Activated CD4-positive, CD25-positive, alpha-beta regulatory T cell treated with anti-CD3 and anti-CD28 coated beads, Interleukin-2, amount 50 U/mL, for 24 hours (primary cell): Measurements from ENCODE around the gene CST4.
A peak's percentile ranks its signal among the peaks of the same experiment; 100 is the strongest.
"Not testable (repeated sequence)": the region's sequence is repeated elsewhere in the genome, so short reads cannot be mapped to it uniquely, and the experiment has no call there.

ENCODE experiments used
- ATAC-seq, 2 donors: fragments of 150-1000 bp; cut with Tn5 transposase; one replicate each; pipeline ENCODE4 v1.10.0; 2021; ENCODE audit warnings: mild to moderate bottlenecking in 1 of 2, moderate library complexity in 1 of 2

CST4 gene

GRCh38 chr20:23686046-23686750 is 2.6 kb downstream of the CST4 start:
- ATAC-seq, result no peak

- not testable (repeated sequence) for ATAC-seq
Observed at GRCh38 chr20:23685529-23685896, 3.3 kb downstream of the CST4 start.

DNA sequence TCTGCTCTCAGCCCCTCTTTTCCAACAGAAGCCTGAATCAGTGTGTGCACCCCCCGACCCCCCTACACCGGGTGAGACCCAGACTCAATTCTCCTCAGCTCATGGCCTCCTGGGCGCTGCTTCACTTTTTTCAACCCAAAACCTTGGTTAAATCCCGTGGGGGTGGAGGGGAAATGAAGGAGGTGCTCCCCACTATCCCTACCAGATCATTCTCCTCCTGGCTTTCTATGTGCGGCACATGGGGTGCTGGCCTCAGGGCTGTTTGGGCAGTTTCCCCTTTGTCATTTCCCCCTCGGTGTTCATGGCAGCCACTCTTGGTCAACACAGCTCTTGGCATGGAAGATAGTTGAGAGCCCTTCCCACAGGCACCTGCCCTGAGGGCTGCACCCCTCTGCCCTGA is 4.6 kb downstream of the CST4 start:
- no peak for ATAC-seq

- ATAC-seq, result no peak
Observed at GRCh38 chr20:23683807-23684206, 5.0 kb downstream of the CST4 start.

GRCh38 chr20:23683281-23683680 is 5.6 kb downstream of the CST4 start:
- ATAC-seq, result no peak

DNA sequence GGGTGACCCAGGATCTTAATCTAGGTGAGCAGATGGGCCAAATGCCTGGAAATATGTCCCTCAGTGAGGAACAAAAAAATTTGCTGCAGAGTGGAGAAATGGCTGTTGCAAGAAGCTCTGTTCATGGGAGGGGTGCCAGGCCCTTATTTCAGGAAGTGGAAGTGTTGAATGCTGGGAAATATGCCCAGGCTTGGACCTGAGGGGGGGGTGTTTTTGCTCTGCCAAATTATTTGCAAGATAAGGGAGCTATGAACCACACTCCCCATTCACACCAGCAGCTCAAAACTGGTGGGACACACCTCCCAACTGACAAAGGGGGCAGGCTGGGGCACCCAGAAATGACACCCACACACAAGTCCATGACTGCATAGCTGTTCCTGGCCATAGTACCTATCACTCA is 8.7 kb downstream of the CST4 start:
- ATAC-seq, result no peak

GRCh38 chr20:23679133-23680092 is 9.4 kb downstream of the CST4 start:
- ATAC-seq, result no peak

DNA sequence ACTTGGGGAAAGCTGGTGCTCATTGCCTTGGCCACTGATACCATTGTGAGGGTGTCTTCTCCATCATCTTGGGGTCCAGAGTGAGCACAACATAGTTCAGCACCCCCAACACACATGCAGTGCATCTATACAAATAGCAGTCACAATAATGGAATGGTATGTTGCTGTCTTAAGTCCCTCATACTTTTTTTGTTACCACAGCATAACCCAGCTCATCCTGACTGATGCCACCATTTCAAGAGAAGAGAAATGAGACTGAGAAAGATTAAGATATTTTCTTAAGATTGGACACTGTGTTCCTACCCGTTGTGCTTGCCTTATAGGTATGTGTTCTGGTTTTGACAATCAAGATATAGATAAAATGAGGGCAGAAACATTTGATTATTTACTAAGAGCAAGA is 15.6 kb downstream of the CST4 start:
- ATAC-seq, result no peak

GRCh38 chr20:23672158-23672557 is 16.7 kb downstream of the CST4 start:
- no peak for ATAC-seq

DNA sequence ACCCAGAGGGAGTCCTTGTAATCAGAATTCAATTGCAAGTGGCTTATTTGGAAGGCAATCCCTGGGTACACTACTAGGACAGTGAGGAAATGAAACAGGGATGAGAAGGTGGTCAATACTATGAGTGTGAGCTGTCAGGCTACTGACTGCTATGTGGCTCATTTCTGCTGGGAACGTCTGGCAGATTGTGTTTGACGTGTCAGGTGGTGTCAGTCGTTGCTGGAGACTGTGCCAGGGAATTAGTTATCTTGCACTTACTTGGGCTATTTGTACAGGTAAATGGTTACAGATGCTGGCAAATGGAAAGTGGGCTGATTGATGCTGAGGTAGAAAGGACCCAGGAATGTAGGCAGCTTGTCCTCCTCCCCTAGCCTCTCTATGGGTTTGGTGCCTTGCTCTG is 17.4 kb downstream of the CST4 start:
- ATAC-seq, result no peak

GRCh38 chr20:23670361-23670760 is 18.5 kb downstream of the CST4 start:
- ATAC-seq, result no peak

- ATAC-seq, result no peak
Observed at GRCh38 chr20:23669866-23670265, 19.0 kb downstream of the CST4 start.

DNA sequence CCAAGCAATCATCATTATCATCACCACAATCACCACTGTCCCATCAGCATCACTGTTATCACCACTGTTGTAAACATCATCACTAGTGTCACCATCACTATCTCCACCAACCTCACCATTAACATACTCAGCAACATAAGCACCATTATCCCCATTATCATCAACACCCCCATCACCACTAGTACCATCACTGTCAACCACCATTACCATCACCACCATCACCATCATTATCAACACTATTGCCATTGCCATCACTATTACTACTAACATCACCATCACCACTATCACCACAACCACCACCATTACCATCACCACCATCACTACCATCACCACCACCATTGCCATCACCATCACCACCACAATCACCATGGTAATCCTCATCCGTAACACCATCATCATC is 19.5 kb downstream of the CST4 start:
- no peak for ATAC-seq

- ATAC-seq, result peak in 1 of 2 donors; percentile 33
Observed at GRCh38 chr20:23668477-23668951, 20.3 kb downstream of the CST4 start.

GRCh38 chr20:23667666-23668065 is 21.2 kb downstream of the CST4 start:
- no peak for ATAC-seq

DNA sequence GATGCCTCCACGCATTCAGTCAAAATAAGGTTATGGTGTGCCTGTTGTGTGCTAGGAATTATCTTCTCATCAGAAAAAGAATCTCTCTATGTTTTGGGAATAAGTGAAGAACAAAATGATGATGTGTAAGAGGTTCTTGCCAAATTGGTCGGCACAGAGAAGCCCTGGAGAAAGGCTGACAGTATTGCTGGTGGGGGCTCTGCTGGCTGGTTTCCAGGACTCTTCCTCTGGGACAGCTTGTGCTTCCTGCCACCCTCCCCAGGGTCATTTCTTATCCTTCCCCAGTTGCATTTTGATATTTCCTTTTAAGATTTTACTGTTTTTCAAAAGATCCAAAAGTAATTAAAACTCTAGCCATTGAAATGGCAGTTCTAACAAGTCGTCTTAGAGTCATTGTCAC is 22.1 kb downstream of the CST4 start:
- ATAC-seq, result no peak

DNA sequence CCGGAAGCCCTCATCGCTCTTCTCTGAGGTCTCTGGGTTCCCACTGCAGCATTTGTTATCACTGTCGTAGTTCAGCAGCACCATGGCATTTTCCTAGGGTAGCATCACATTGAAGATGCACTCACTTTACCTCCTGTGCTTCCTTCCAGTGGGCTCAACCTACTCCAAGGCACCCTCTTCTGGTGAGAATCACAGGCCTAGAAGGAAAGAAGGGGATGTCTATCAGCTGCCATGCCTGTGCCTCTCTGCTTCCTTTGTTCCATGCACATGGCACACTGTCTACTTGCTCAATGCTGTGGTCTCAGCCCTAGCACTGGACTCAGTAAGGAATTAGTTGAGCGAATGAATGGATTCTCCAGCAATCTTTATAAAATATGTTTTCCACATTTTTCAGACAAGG is 22.6 kb downstream of the CST4 start:
- ATAC-seq, result no peak

GRCh38 chr20:23664954-23665353 is 23.9 kb downstream of the CST4 start:
- ATAC-seq, result no peak

DNA sequence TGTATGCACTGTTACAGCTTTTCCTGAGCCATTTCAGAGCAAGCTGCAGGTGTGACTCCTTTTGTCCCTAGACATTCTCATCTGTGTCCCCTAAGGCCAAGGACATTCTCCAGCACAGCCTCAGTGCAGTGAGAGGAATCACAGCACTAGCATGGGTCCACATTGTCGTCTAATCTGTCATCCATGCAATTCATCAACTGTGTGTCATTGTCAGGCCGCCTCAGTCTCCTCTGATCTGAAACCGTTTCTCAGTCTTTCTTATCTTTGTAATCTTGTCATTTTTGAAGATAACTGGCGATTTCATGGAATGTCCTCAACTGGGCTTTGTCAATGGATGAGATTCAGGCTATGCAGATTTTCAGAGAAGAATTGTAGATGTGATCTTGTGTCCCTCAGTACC is 24.8 kb downstream of the CST4 start:
- not testable (repeated sequence) for ATAC-seq

GRCh38 chr20:23663180-23663579 is 25.7 kb downstream of the CST4 start:
- ATAC-seq, result no peak

- ATAC-seq, result no peak
Observed at GRCh38 chr20:23662276-23662870, 26.5 kb downstream of the CST4 start.

DNA sequence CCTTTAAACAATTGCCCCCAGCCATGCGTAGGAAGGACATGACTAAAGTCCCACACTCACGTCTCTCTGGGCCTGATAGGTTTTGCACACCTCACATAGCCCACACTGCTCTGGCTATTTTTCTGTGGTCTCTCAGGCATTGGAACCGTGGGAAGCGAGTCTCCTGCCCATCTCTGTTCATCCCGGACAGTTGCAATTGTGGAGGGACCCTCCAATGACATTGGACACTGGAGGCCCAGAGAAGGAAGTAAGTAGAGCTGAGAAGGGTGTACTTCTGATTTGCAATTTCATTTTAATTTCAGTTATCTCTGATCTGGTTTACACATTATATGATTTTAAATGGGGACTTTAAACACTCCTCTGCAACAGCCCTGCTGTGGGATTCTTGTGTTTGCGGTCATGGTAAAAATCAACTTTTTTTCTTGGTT is 27.8 kb downstream of the CST4 start:
- no peak for ATAC-seq
